H9 (cell line): Measurements from ENCODE around the gene SSH3. TPM values are rescaled to one million over a fixed set of nuclear protein-coding genes. Genes with fewer than 3 reads are reported as not detected.

Source experiments
- DNase-seq: peaks from one replicate; pipeline ENCODE4 v3.0.0-alpha.2; 2017
- H2AFZ ChIP-seq: one replicate; pipeline ENCODE4 v1.6.1; 2013; ENCODE audit warnings: mild to moderate bottlenecking, low read length, control low read depth, moderate library complexity
- H2AK5ac ChIP-seq: 2 replicates; pipeline ENCODE4 v1.6.1; 2013; ENCODE audit warnings: low read length, control low read depth, mixed read lengths; ENCODE audit not compliant: insufficient read length
- H2BK120ac ChIP-seq: one replicate; pipeline ENCODE4 v1.6.1; 2013; ENCODE audit warnings: low read depth, mild to moderate bottlenecking, low read length, control low read depth, inconsistent platforms; ENCODE audit not compliant: poor library complexity, severe bottlenecking
- H2BK12ac ChIP-seq: 2 replicates; pipeline ENCODE4 v1.6.1; 2013; ENCODE audit warnings: low read length, control low read depth, mixed read lengths, low read depth; ENCODE audit not compliant: insufficient read length
- H2BK15ac ChIP-seq: 2 replicates; pipeline ENCODE4 v1.6.1; 2013; ENCODE audit warnings: low read depth, low read length, control low read depth
- H2BK20ac ChIP-seq: one replicate; pipeline ENCODE4 v1.6.1; 2013; ENCODE audit warnings: low read depth, mild to moderate bottlenecking, low read length, control low read depth, inconsistent platforms; ENCODE audit not compliant: poor library complexity, severe bottlenecking
- H2BK5ac ChIP-seq: 2 replicates; pipeline ENCODE4 v1.6.1; 2013; ENCODE audit warnings: low read length, control low read depth, mixed read lengths; ENCODE audit not compliant: insufficient read length
- H3K14ac ChIP-seq: 2 replicates; pipeline ENCODE4 v1.6.1; 2013; ENCODE audit warnings: low read length, control low read depth; ENCODE audit not compliant: insufficient read depth
- H3K18ac ChIP-seq: 2 replicates; pipeline ENCODE4 v1.6.1; 2013; ENCODE audit warnings: low read depth, mild to moderate bottlenecking, mixed read lengths, low read length, control low read depth; ENCODE audit not compliant: insufficient read length
- H3K23ac ChIP-seq: 2 replicates; pipeline ENCODE4 v1.6.1; 2013; ENCODE audit warnings: low read length, control low read depth, mixed read lengths, low read depth; ENCODE audit not compliant: insufficient read length
- H3K23me2 ChIP-seq: 2 replicates; pipeline ENCODE4 v1.6.1; 2013; ENCODE audit warnings: low read depth, mild to moderate bottlenecking, mixed read lengths, low read length, control low read depth; ENCODE audit not compliant: insufficient read length, poor library complexity, severe bottlenecking
- H3K27ac ChIP-seq: 2 replicates; pipeline ENCODE4 v1.5.1; 2013; ENCODE audit warnings: low read length, control low read depth, mixed read lengths, low read depth; ENCODE audit not compliant: insufficient read length
- H3K27me3 ChIP-seq: 2 replicates; pipeline ENCODE4 v1.6.1; 2013; ENCODE audit warnings: low read length, control low read depth, inconsistent platforms; ENCODE audit not compliant: insufficient read depth
- H3K4ac ChIP-seq: 2 replicates; pipeline ENCODE4 v1.6.1; 2013; ENCODE audit warnings: low read depth, mild to moderate bottlenecking, control low read depth, inconsistent platforms, low read length, moderate library complexity
- H3K4me1 ChIP-seq: 2 replicates; pipeline ENCODE4 v1.6.1; 2013; ENCODE audit warnings: low read length, control low read depth, inconsistent platforms; ENCODE audit not compliant: insufficient read depth
- H3K4me2 ChIP-seq: 2 replicates; pipeline ENCODE4 v1.6.1; 2013; ENCODE audit warnings: low read length, control low read depth, mixed read lengths; ENCODE audit not compliant: insufficient read length, insufficient read depth
- H3K56ac ChIP-seq: 2 replicates; pipeline ENCODE4 v1.6.1; 2013; ENCODE audit warnings: low read depth, mild to moderate bottlenecking, mixed read lengths, low read length, control low read depth; ENCODE audit not compliant: insufficient read length
- H3K79me1 ChIP-seq: 2 replicates; pipeline ENCODE4 v1.6.1; 2013; ENCODE audit warnings: low read depth, mild to moderate bottlenecking, moderate library complexity, low read length, control low read depth, inconsistent platforms; ENCODE audit not compliant: insufficient read depth, poor library complexity, severe bottlenecking
- H3K79me2 ChIP-seq: 2 replicates; pipeline ENCODE4 v1.6.1; 2013; ENCODE audit warnings: low read length, control low read depth, inconsistent platforms; ENCODE audit not compliant: insufficient read depth
- H3K9ac ChIP-seq: 2 replicates; pipeline ENCODE4 v1.6.1; 2013; ENCODE audit warnings: low read length, control low read depth, mixed read lengths; ENCODE audit not compliant: insufficient read length; ENCODE audit errors: extremely low read depth
- H3K9me3 ChIP-seq: one replicate; pipeline ENCODE4 v1.6.1; 2013; ENCODE audit warnings: low read depth, low read length, inconsistent platforms; ENCODE audit not compliant: control insufficient read depth
- H3T11ph ChIP-seq: one replicate; pipeline ENCODE4 v1.6.1; 2013; ENCODE audit warnings: mild to moderate bottlenecking, low read length, control low read depth, inconsistent platforms
- H4K20me1 ChIP-seq: one replicate; pipeline ENCODE4 v1.6.1; 2013; ENCODE audit not compliant: control insufficient read depth, insufficient read length, insufficient read depth
- H4K5ac ChIP-seq: 2 replicates; pipeline ENCODE4 v1.6.1; 2013; ENCODE audit warnings: low read depth, mild to moderate bottlenecking, mixed read lengths, low read length, control low read depth; ENCODE audit not compliant: insufficient read length
- H4K8ac ChIP-seq: replicated peaks from 2 replicates; pipeline ENCODE4 v1.6.1; 2013; ENCODE audit warnings: low read length, control low read depth, mixed read lengths, low read depth; ENCODE audit not compliant: insufficient read length
- H4K91ac ChIP-seq: 2 replicates; pipeline ENCODE4 v1.6.1; 2013; ENCODE audit warnings: low read depth, mild to moderate bottlenecking, moderate library complexity, mixed read lengths, low read length, control low read depth; ENCODE audit not compliant: insufficient read length
- H3K27ac Mint-ChIP-seq, 3 experiments: 2 replicates in 2 of 3; 3 replicates in 1 of 3; pipeline ENCODE4 v1.8.0; 2020 to 2021; ENCODE audit warnings: mixed read lengths in 3 of 3, mild to moderate bottlenecking in 1 of 3, moderate library complexity in 1 of 3
- H3K27me3 Mint-ChIP-seq: 2 replicates; pipeline ENCODE4 v1.8.0; 2021; ENCODE audit warnings: low read depth, mild to moderate bottlenecking, moderate library complexity, mixed read lengths
- H3K36me3 Mint-ChIP-seq, 3 experiments: 2 replicates in 2 of 3; 3 replicates in 1 of 3; pipeline ENCODE4 v1.8.0; 2020 to 2021; ENCODE audit warnings: low read depth in 3 of 3, mixed read lengths in 3 of 3; ENCODE audit not compliant: insufficient read depth in 1 of 3
- H3K4me1 Mint-ChIP-seq, 2 experiments: 2 replicates each; pipeline ENCODE4 v1.8.0; 2020; ENCODE audit warnings: mixed read lengths in 2 of 2
- H3K4me3 Mint-ChIP-seq, 2 experiments: 2 replicates in 1 of 2; 3 replicates in 1 of 2; pipeline ENCODE4 v1.8.0; 2020 to 2021; ENCODE audit warnings: mild to moderate bottlenecking in 2 of 2, mixed read lengths in 2 of 2, moderate library complexity in 1 of 2
- H3K9me3 Mint-ChIP-seq, 2 experiments: 2 replicates in 1 of 2; 3 replicates in 1 of 2; pipeline ENCODE4 v1.8.0; 2020; ENCODE audit warnings: mild to moderate bottlenecking in 2 of 2, mixed read lengths in 2 of 2, moderate library complexity in 1 of 2
- CTCF ChIP-seq: fragments of 200-600 bp; sonication (generic); conservative IDR thresholded peaks from 3 replicates; pipeline ENCODE4 v1.8.0; 2021; ENCODE audit warnings: antibody characterized with exemption, mild to moderate bottlenecking
- WGBS: extraction: QIAGEN DNeasy Blood & Tissue Kit; methylation state at CpG from one replicate; pipeline ENCODE4 v1.1.7; 2013; ENCODE audit warnings: missing lambda C conversion rate, low lambda C conversion rate, mixed read lengths; ENCODE audit not compliant: insufficient read length; ENCODE audit errors: extremely low coverage; 5-methylcytosine and 5-hydroxymethylcytosine counted together
- total RNA-seq: library from RNA; stranded (reverse); gene quantifications from 2 replicates; pipeline ENCODE4 v1.2.1, GENCODE V29; 2021

SSH3 gene
- total RNA-seq, 1 experiment from 2014 or later = 42.2 TPM

- no peak overlapping the region for H2BK120ac ChIP-seq
- H3K27me3 Mint-ChIP-seq = peaks cover 14% of the 10 kb centered on the region
- no peaks in the 10 kb centered on the region for H4K20me1 ChIP-seq
- no peak overlapping the region for H3K14ac ChIP-seq
- H3K23me2 ChIP-seq = no peaks in the 10 kb centered on the region
- no peak overlapping the region for H2BK12ac ChIP-seq
- no peaks in the 10 kb centered on the region for H3K79me2 ChIP-seq
- no peak overlapping the region for H4K5ac ChIP-seq
- H3K56ac ChIP-seq = no peak overlapping the region
- no peak overlapping the region for H3K4ac ChIP-seq
- H3K9ac ChIP-seq = no peak overlapping the region
- H3K79me1 ChIP-seq = no peaks in the 10 kb centered on the region
- no peak overlapping the region for H4K91ac ChIP-seq
- H2BK5ac ChIP-seq = no peak overlapping the region
- H3K4me2 ChIP-seq = no peak overlapping the region
- no peak overlapping the region for H3K18ac ChIP-seq
- H2BK20ac ChIP-seq = no peak overlapping the region
- no peak overlapping the region for H4K8ac ChIP-seq
- no peaks in the 10 kb centered on the region for H3K27me3 ChIP-seq
- no peak overlapping the region for H3K23ac ChIP-seq
- H3K4me3 Mint-ChIP-seq = no peak overlapping the region
- H3K9me3 Mint-ChIP-seq = no peaks in the 10 kb centered on the region
- no peak overlapping the region for H3T11ph ChIP-seq
- no peak overlapping the region for H3K27ac Mint-ChIP-seq
- H2AK5ac ChIP-seq = no peak overlapping the region
- no peaks in the 10 kb centered on the region for H3K4me1 ChIP-seq
- H3K36me3 Mint-ChIP-seq = peaks cover 0 to 15% (median 8%) of the 10 kb centered on the region in 3 experiments; a peak in 5 of 7 replicates
- WGBS = no CpG with 5 or more reads among the region's 18 CpGs
- H2BK15ac ChIP-seq = no peak overlapping the region
- DNase-seq = no peak
- no peaks in the 10 kb centered on the region for H3K9me3 ChIP-seq
- H2AFZ ChIP-seq = no peak overlapping the region
- no peak for TF ChIP-seq CTCF
- no peak overlapping the region for H3K27ac ChIP-seq
- no peaks in the 10 kb centered on the region; a peak in 1 of 4 replicates for H3K4me1 Mint-ChIP-seq
Measured at GRCh38 chr11:67311051-67311555, 7.8 kb downstream of the SSH3 start.
